Stimulated activated CD8-positive, alpha-beta memory T cell treated with anti-CD3 and anti-CD28 coated beads, Interleukin-12 subunit alpha, Interleukin-12 subunit beta, amount 100 ng/mL, for 4 hours (primary cell): ENCODE results near the gene MYO3B.

ENCODE experiments used
- DNase-seq: peaks from one replicate; pipeline ENCODE4 v3.0.0-alpha.2; 2020; ENCODE audit warnings: low read depth

The MYO3B gene, protein sequence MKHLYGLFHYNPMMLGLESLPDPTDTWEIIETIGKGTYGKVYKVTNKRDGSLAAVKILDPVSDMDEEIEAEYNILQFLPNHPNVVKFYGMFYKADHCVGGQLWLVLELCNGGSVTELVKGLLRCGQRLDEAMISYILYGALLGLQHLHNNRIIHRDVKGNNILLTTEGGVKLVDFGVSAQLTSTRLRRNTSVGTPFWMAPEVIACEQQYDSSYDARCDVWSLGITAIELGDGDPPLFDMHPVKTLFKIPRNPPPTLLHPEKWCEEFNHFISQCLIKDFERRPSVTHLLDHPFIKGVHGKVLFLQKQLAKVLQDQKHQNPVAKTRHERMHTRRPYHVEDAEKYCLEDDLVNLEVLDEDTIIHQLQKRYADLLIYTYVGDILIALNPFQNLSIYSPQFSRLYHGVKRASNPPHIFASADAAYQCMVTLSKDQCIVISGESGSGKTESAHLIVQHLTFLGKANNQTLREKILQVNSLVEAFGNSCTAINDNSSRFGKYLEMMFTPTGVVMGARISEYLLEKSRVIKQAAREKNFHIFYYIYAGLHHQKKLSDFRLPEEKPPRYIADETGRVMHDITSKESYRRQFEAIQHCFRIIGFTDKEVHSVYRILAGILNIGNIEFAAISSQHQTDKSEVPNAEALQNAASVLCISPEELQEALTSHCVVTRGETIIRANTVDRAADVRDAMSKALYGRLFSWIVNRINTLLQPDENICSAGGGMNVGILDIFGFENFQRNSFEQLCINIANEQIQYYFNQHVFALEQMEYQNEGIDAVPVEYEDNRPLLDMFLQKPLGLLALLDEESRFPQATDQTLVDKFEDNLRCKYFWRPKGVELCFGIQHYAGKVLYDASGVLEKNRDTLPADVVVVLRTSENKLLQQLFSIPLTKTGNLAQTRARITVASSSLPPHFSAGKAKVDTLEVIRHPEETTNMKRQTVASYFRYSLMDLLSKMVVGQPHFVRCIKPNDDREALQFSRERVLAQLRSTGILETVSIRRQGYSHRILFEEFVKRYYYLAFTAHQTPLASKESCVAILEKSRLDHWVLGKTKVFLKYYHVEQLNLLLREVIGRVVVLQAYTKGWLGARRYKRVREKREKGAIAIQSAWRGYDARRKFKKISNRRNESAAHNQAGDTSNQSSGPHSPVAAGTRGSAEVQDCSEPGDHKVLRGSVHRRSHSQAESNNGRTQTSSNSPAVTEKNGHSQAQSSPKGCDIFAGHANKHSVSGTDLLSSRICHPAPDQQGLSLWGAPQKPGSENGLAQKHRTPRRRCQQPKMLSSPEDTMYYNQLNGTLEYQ (N-terminal part only)

DNA sequence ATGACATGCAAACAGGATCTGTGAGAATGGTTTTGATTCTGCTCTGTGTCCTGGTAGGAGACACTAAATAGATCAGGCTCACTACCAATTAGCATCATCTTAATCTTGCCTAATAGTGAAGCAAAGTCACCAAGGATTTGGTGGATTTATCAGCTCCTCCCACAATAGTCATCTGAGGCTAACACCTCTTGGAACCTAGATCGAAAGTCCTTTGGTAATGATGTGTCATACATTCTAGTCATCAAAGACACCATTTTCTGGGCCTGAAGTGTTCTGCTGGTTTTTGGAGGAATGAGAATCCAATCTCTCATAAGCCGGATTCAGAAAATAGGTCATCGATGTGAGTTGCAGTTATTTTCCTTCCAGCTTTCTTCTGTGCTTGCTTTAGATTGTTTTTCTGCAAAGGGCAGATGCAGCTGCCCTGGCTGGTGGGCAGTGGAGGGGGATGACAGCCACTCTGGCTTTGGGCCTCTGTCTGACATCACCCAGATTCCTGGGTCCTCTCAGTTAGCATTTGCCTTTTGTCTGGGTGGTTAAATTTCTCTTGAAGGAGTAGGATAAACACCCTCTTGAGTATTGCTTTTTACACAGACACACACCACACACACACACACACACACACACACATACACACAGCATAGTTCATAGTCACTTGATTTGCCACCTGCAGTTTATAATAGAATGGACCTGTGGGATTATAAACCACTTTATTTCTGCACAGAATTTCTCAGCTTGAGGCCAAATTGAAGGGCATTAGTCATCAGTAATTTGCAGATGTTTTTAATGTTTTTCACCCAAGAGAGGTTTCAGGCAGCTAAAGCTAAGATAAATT, at the start of gene MYO3B:
Gene MYO3B (plus strand): TSS at position 198 of the 832 bp plus-strand sequence. CDS start 141 bp downstream, at position 339.
- DNase-seq = no peak

DNA sequence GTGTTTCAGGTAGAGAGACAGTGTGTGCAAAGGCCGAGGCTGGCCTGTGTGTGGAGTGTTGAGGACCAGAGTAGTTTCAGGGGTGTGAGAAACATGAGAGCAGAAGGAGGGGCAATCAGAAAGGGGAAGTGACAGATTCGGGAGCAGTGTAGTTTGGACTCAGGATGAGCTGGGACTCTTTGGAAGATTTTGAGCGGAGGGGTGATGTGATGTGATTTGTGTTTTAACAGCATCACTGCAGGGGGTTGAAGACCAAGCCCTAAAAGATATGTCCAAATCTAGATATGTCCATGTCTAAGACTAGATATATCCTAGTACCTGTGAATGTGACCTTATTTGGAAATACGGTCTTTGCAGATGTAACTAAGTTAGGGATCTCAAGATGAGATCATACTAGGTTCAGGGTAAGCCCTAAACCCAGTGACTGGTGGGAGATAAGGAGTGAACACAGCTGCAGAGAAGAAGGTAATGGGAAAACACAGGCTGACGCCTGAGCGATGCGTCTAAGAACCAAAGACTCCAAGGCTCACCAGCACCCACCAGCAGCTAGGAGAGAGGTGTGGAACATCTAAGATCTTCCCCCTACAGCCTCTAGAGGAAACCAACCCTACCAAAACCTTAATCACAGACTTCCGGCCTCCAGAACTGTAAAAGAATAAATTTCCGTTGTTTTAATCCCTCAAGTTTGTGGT, 38.5 kb upstream of the MYO3B start:
- no peak for DNase-seq

DNA sequence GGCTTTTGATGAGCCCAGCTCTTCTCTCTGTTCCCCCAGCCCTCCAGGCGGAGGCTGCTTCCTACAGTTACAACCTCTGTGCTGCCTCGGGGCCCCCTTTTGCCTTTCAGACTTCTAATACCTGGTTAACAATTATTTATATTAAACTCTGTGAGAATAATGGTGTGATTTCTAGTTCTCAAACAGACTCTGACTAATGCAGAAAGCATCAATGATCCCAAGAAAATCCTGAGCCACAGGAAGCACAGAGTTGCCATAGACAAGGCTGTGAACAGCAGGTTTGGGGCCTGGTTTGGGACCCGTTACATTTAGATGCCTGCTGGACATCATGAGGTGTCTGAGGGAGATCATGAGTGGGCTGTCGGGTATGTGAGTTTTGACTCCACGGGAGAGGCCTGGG, 37.4 kb upstream of the MYO3B start:
- no peak for DNase-seq

DNA sequence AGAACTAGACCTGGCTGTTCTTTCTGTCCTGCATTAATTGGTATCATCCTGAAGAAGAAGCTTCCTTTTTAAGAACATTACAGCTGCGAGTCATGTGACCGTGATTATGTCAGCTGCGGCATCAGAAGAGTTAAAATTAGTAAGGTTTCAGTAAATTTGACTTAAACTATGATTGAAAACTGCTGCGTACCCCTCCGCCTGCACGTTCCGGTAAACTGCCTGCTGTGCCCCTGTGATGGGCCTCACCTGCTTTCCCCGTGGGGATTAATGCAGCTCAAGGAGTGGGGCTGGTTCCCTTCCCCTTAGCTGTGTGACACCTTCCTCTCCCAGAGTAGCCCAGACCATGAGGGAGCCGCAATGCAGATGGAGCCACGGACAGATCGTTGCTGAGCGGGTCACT, 36.1 kb upstream of the MYO3B start:
- no peak for DNase-seq

DNA sequence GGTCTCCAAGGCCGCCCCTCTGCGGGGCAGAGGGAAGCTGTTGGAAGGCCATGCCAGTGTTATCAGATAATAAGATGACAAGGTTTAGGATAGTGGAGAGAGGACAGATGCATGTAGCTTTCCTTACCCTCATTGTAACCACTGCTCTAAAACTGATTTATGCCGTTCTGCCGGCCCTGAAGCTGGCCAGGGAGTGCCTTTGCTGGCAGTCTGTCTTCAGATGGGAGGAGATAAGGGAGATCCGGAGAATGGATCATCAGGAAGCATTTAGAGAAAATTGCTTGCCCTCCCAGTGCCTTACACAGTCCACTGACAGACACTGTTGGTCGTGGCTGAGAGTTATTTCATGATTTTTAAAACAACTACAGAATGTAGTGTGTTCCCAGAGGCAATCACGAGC, 35.4 kb upstream of the MYO3B start:
- DNase-seq = no peak

DNA sequence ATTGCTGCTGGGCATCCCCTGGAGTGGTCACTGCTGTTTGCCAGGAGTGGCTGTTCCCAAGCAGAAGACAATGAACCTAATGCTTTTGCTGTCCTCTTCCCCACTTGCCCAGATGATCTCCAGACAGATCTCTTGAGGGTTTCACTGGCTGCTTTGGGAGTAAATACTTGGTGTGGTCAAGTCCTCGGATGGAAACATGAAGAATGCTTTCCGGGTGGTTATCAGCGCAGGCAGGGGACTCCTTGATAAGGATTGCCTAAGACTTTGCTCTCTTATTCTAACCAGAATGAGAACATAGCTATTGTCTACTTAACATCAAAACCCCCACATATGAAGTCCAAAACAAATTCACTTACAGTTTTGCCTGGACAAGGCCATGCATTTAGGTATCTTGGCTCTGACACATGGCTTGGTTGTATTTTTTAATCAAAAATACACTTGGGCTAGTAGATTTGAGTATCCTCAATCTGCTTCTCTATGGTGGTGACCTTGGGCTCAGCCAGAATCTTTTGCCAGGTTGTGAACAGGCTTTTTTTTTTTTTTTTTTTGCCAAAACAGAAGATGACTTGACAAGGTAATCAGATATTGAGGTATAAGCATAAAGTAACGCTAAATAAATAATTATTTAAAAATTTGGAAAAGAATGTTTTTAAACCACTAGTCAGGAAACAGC, 34.8 kb upstream of the MYO3B start:
- no peak for DNase-seq

DNA sequence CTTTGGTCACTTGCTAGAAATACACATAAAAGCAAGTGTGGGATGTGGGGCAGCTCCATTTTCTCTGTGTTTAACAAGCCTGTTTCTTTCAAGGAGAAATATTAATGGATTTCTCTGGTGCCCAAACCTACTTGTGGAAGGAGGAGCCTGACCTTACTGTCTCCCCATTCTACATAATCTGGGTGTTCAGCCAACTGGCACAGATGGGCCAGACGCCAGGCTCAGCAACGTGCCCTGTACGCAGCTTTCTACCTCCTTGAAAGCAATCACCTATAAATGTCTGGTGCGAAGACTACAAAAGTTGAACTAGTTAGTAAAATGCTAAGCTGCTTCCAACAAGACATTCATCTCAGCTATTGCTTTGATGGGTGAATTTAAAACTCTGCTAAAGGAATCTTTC, 33.2 kb upstream of the MYO3B start:
- no peak for DNase-seq

DNA sequence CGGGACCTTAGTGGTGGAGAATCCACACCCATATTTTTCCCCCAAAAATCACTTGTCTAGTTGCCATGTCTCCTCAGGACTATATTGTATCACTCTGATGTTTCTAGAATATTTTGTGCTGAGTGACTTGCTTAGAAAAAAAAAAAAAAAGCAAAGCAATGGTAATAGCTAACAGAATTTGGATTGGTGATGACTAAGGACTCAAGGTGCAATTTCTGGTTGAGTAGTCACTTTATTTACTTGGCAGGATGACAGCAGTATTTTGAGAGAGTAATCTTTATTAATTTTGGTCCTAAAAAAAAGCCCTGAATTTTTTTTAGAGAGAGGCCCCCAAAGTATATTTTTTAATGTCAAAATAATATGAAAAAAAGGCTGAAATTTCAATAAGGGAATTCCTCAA, 32.8 kb upstream of the MYO3B start:
- DNase-seq = no peak

DNA sequence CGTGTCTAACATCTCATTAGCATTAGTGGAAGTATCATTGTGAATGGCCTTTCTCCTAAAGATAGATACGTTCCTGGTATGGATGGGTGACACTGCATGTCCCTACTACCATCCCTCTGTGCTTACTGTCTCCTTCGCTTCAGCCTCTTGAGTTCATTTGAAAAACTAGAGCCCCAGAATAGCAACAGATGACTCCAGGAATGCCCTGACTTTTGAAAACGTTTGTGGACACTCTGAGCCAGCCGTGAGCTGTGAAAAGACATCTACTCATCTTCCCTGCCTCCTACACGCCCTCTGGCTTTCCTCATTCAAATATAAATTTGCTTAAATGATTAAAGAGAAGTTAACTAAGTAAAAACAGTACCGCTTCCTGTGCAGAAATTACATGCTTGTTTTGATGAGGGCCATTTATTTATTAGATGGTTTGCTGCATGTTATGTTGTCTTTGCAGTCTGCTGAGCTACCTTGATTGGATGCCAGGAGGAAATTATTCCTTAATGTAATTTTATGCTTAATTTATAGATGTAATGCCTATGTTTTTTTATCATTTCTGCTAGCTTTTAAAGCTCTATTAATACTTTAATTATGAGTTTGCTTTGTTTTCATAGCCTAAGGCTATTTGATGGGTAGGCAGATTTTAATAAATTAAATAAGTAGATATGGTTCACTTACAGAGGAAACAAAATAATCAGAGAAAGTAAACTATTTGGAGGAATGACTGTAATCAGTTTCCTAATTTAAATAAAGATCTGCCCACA, 32.1 kb upstream of the MYO3B start:
- DNase-seq = no peak

DNA sequence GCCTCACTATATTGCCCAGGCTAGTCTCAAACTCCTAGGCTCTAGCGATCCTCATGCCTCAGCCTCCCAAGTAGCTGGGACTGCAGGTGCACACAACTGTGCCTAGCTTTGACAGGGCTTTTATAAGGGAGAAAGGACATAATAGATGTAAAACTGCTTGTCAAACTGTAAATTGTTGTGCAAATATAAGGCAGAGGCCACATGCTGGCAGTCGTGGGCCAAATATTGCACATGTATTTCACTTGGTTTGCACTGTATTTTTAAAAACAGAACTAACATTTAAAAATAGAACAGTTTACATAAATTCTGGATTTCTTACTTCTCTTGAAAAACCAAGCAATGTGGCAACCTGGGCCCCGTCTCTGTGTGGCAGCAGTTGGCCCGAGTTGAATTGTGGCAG, 31.2 kb upstream of the MYO3B start:
- DNase-seq = no peak

DNA sequence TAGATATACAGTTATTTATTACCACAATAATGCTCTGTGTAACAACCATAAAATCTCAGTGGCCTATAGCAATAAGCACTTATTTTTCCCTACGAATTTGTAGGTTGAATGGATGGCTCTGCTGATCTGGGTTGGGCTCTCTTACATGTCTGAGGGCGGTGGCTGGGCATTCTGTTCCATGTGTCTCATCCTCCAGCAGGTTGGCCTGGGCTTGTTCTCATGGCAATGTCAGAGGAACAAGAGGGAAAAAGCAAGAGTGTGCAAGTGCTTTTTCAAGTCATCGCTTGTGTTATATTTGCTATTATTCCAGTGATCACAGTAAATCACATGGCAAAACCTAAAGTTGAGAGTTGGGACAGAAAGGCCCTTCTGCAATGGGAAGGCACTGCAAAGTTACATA, 30.4 kb upstream of the MYO3B start:
- no peak for DNase-seq

DNA sequence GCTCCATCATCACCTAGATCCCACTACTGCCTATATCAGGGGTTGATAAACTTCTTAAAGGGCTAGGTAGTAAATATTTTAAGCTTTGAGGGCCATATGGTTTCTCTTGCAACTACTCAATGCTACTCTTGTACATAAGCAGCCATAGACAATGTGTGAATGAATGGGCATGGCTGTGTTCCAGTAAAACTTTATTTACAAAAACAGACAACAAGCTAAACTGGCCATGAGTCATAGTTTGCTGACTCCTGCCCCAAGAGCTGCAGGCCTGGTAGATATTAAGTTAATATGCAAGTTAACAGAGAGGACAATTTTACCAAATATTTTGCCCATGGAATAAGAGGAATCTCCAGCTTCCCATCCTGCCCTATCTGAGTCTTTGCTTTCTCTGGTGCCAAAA, 29.8 kb upstream of the MYO3B start:
- no peak for DNase-seq

DNA sequence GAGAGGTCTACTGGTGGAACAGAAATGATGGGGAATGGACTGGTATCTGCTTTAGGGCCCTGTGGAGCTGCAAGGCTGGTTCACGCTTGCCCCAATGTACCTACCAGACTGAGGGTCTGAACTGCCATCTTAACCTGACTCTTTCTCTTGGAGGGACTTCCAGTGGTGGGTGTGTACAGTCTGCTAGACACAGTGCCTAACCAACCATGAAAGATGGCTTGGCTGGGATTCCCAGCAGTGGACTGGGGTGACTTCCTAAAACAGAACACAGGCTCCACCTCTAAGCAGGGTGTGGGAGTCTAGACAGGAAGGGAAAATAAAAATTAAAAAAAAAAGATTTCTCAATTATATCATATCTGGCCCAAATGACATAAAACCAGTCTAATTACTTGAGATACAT, 25.5 kb upstream of the MYO3B start:
- DNase-seq = no peak

DNA sequence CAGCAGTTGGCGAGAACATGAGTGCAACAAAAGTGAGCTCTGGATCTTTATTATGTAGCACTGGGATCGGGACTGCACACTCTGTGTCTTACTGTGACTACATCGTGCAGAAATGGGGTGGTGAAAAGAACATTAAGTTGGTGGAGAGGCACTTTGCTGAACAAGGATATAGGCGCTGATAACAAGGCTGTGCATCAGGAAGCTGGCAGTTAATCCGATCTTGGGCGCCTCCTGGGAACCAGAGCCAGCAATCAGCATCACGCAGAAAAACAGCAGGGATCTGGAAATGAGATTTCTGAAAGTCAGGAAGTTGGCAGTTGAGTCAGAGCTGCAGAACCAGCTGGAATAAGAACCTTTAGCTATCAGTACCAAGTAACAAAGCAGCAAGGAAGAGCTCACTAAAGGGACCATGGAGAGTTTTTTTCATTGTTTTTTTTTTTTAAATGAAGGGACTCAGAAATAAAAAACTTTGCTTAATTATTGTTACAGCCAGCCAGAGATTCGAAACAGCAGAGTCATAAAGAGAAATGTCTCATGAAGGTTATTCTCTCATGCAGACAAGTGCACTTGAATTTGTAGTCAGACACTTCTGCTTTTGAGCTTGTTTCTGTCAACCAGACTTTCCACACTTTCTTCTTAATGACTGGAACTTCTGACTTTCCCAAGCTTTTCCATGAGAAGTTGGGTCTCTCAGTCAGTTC, 22.8 kb upstream of the MYO3B start:
- DNase-seq = no peak

DNA sequence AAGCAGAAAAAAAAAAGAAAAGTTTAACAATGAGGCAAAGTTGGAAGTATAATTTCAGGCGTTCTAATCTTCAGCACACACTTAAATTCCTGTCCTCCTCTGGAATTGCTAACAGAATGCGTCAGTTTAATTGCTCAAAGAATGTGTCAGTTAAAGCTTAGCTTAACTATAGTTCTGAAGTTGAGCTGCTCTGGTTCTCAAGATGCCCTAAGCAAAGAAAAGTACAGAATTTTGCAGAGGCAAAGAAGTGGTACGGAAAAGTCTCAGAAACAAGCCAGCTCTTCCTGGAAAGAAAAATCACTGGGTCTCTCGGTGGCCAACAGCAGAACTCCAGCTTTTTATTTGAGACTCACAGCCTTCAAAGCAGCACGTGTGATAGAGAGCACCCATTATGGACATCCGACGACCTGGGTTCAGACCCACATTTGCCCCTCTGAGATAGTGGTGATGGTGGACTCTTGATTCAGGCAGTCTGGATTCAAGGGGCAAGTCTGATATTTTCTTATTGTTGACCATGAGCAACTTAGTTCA, 22.2 kb upstream of the MYO3B start:
- no peak for DNase-seq

DNA sequence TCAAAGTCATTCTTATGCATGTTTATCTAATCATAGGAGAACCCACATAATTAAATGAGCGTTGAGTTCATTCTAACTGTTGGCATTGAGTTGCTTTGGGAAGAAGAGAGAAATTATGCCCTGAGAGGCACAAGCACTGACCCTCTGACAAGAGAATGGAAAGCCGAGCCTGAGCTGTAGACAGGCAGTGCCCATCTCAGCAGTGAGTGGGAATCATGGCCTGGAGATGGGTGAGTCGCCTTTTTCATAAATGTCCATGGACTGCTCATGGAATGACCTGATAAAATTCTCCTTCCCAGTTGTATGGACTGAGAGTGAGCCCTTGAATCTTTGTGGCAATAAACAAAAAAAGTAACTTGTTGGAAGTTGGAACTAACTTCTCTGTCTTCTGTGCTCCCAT, 21.4 kb upstream of the MYO3B start:
- no peak for DNase-seq

DNA sequence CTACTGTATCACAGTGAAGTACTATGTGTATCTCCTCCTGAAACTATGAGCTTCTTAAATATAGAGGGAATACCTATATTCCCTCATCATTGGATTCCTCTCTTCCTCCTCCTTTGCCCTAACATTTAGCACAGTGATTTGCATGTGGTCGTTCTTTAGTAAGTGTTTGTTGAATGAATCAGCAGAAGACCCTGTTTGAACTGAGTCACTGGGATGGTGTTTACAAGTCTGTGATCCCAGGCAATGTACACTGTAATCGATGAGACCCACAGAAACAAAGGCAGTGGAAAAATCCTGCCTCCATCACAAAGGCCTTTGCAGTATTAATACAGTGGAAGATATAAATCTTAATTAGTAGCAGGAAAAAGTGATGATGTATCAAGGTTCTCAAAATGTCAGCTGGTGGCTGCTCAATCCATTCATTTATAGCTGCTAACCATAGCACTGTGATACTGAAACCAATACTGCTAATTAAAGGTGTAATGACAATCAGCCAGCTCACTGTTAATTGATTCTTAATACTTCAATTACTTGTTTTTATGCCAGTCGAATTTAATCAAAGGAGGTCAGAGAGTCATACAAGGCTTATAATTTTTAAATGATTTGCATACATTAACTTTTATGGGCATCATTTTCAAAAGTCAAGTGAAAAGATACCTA, 20.8 kb upstream of the MYO3B start:
- DNase-seq = no peak

DNA sequence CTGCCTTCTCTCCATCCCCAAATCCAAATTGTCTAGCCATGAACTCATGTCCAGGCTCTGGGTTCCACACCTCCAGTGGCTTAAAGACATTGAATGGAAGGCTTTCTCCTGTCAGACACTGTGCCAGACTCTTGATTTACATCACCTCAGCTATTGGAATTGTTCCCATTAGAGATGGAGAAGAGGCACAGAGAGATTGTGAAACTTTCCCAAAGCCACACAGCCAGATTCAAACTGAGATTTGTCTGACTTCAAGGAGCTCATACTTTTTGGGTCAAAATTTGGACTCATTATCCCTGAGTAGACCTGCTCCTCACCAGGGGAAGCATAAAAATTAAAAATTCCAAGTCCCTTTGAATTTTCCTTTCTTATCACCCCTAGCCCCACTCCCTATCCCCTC, 18.9 kb upstream of the MYO3B start:
- DNase-seq = no peak
